Suprapubic skin (tissue), 4 donors: ENCODE data around the gene IGFBP4. TPM values are rescaled to one million over a fixed set of nuclear protein-coding genes. Genes with fewer than 3 reads are reported as not detected.

ENCODE experiments used
- DNase-seq, 2 donors: peaks; one replicate each; pipeline ENCODE4 v3.0.0-alpha.2; 2019; ENCODE audit warnings: low spot score in 2 of 2
- H3K27ac ChIP-seq: fragments of 200-600 bp; sonication (generic); one replicate; pipeline ENCODE4 v1.5.1; 2019
- H3K27me3 ChIP-seq: fragments of 200-600 bp; sonication (generic); one replicate; pipeline ENCODE4 v1.5.1; 2019
- H3K36me3 ChIP-seq: fragments of 200-600 bp; sonication (generic); one replicate; pipeline ENCODE4 v1.5.1; 2019
- H3K4me1 ChIP-seq: fragments of 200-600 bp; sonication (generic); one replicate; pipeline ENCODE4 v1.5.1; 2019
- H3K4me3 ChIP-seq: fragments of 200-600 bp; sonication (generic); one replicate; pipeline ENCODE4 v1.5.1; 2019; ENCODE audit warnings: mild to moderate bottlenecking
- H3K9me3 ChIP-seq: fragments of 200-600 bp; sonication (generic); one replicate; pipeline ENCODE4 v1.5.1; 2019
- EP300 ChIP-seq: sonication (generic); formaldehyde crosslinking; IDR thresholded peaks from one replicate; pipeline ENCODE4 v1.6.1; 2017; ENCODE audit warnings: antibody characterized with exemption
- POLR2A ChIP-seq, 2 donors: fragments of 450-650 bp; IDR thresholded peaks; one replicate each; pipeline ENCODE4 v1.6.1; 2017; ENCODE audit warnings: antibody characterized with exemption in 2 of 2, mild to moderate bottlenecking in 2 of 2, moderate library complexity in 2 of 2
- POLR2AphosphoS5 ChIP-seq, 3 donors: sonication (generic); formaldehyde crosslinking; IDR thresholded peaks; one replicate each; pipeline ENCODE4 v1.6.1; 2017; ENCODE audit warnings: antibody characterized with exemption in 3 of 3
- WGBS: methylation state at CpG from one replicate; pipeline ENCODE4 v1.1.5; 2018; 5-methylcytosine and 5-hydroxymethylcytosine counted together
- total RNA-seq, 4 donors: library from RNA; depleted of rRNA; stranded (reverse); fragments of >200 nt; gene quantifications; one replicate each; pipeline ENCODE4 v1.1.0, GENCODE V29; 2016
- TF ChIP-seq, protein P1 (sequence below), 2 donors: fragments of 200-600 bp in 1 of 2; fragments of 450-650 bp in 1 of 2; sonication (generic) in 1 of 2; IDR thresholded peaks; one replicate each; pipeline ENCODE4 v1.5.1; 2016 to 2019; ENCODE audit warnings: antibody characterized with exemption in 2 of 2, mild to moderate bottlenecking in 1 of 2, moderate library complexity in 1 of 2

Gene IGFBP4
- total RNA-seq, 4 donors from 2014 or later: 45.0 to 88.8 (median 74.6) TPM

GRCh38 chr17:40481106-40481505 lies 37.9 kb downstream of the IGFBP4 start:
- H3K9me3 ChIP-seq: no peaks in the 10 kb centered on the region
- H3K27ac ChIP-seq: peak overlapping the region; percentile 2
- H3K4me3 ChIP-seq: no peak overlapping the region
- TF ChIP-seq, protein P1, sequence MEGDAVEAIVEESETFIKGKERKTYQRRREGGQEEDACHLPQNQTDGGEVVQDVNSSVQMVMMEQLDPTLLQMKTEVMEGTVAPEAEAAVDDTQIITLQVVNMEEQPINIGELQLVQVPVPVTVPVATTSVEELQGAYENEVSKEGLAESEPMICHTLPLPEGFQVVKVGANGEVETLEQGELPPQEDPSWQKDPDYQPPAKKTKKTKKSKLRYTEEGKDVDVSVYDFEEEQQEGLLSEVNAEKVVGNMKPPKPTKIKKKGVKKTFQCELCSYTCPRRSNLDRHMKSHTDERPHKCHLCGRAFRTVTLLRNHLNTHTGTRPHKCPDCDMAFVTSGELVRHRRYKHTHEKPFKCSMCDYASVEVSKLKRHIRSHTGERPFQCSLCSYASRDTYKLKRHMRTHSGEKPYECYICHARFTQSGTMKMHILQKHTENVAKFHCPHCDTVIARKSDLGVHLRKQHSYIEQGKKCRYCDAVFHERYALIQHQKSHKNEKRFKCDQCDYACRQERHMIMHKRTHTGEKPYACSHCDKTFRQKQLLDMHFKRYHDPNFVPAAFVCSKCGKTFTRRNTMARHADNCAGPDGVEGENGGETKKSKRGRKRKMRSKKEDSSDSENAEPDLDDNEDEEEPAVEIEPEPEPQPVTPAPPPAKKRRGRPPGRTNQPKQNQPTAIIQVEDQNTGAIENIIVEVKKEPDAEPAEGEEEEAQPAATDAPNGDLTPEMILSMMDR (IDR thresholded peaks at IDR 0.05): no peak
- TF ChIP-seq POLR2A (IDR thresholded peaks at IDR 0.05) (no peak), POLR2AphosphoS5 (IDR thresholded peaks at IDR 0.05) (no peak), EP300 (no peak)
- DNase-seq: no peak
- H3K36me3 ChIP-seq: peaks cover 40% of the 10 kb centered on the region
- 80% methylated on average over 7 of the region's 7 CpGs for WGBS
- H3K4me1 ChIP-seq: peaks cover 52% of the 10 kb centered on the region
- no peaks in the 10 kb centered on the region for H3K27me3 ChIP-seq

DNA sequence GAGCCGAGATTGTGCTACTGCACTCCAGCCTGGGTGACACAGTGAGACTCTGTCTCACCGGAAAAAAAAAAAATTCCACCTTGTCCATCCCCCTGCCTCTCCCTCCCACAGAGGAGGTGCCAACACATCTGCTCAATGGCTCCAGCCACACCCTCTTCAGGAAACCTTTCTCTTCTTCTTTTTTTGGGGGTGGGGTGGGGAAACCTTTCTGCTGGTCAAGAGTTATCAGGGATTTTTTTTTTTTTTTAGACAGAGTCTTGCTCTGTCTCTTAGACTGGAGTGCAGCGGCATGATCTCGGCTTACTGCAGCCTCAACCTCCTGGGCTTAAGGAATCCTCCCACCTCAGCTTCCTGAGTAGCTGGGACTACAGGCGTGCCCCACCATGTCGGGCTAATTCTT lies 39.5 kb downstream of the IGFBP4 start:
- DNase-seq: no peak
- no peak overlapping the region for H3K27ac ChIP-seq
- no peaks in the 10 kb centered on the region for H3K9me3 ChIP-seq
- no peaks in the 10 kb centered on the region for H3K27me3 ChIP-seq
- 79% methylated on average over 6 of the region's 6 CpGs for WGBS
- H3K4me3 ChIP-seq: no peak overlapping the region
- no peak for TF ChIP-seq POLR2AphosphoS5 (IDR thresholded peaks at IDR 0.05)
- H3K4me1 ChIP-seq: peaks cover 57% of the 10 kb centered on the region
- H3K36me3 ChIP-seq: peaks cover 41% of the 10 kb centered on the region

- 83% methylated on average over 4 of the region's 4 CpGs for WGBS
- Histone ChIP-seq H3K4me1 (peaks cover 67% of the 10 kb centered on the region), H3K27ac (no peak overlapping the region), H3K36me3 (peaks cover 37% of the 10 kb centered on the region), H3K4me3 (no peak overlapping the region), H3K27me3 (no peaks in the 10 kb centered on the region), H3K9me3 (no peaks in the 10 kb centered on the region)
- no peak for DNase-seq
- TF ChIP-seq, protein P1 (IDR thresholded peaks at IDR 0.05): no peak
- TF ChIP-seq POLR2A (IDR thresholded peaks at IDR 0.05) (no peak), EP300 (no peak), POLR2AphosphoS5 (IDR thresholded peaks at IDR 0.05) (no peak)
Measured at GRCh38 chr17:40483679-40484078, 40.4 kb downstream of the IGFBP4 start.

GRCh38 chr17:40484285-40484972 lies 41.2 kb downstream of the IGFBP4 start:
- Histone ChIP-seq H3K4me3 (no peak overlapping the region), H3K36me3 (peaks cover 39% of the 10 kb centered on the region), H3K27ac (no peak overlapping the region), H3K4me1 (peaks cover 74% of the 10 kb centered on the region), H3K27me3 (no peaks in the 10 kb centered on the region), H3K9me3 (no peaks in the 10 kb centered on the region)
- WGBS: 79% methylated on average over 18 of the region's 18 CpGs
- no peak for TF ChIP-seq EP300
- TF ChIP-seq POLR2A (IDR thresholded peaks at IDR 0.05): no peak
- TF ChIP-seq POLR2AphosphoS5 (IDR thresholded peaks at IDR 0.05): no peak
- TF ChIP-seq, protein P1 (IDR thresholded peaks at IDR 0.05): no peak
- no peak for DNase-seq

- Histone ChIP-seq H3K4me3 (no peak overlapping the region), H3K27me3 (no peaks in the 10 kb centered on the region), H3K36me3 (peaks cover 35% of the 10 kb centered on the region), H3K4me1 (peaks cover 78% of the 10 kb centered on the region), H3K9me3 (no peaks in the 10 kb centered on the region), H3K27ac (peak overlapping the region; percentile 91)
- TF ChIP-seq EP300: no peak
- TF ChIP-seq POLR2AphosphoS5 (IDR thresholded peaks at IDR 0.05): no peak
- no peak for TF ChIP-seq POLR2A (IDR thresholded peaks at IDR 0.05)
- TF ChIP-seq, protein P1 (IDR thresholded peaks at IDR 0.05): no peak
- 87% methylated on average over 7 of the region's 7 CpGs for WGBS
- no peak for DNase-seq
Measured at GRCh38 chr17:40484973-40485530, 41.8 kb downstream of the IGFBP4 start.
